ENCODE data around the gene MYH6.

Gene MYH6

DNA sequence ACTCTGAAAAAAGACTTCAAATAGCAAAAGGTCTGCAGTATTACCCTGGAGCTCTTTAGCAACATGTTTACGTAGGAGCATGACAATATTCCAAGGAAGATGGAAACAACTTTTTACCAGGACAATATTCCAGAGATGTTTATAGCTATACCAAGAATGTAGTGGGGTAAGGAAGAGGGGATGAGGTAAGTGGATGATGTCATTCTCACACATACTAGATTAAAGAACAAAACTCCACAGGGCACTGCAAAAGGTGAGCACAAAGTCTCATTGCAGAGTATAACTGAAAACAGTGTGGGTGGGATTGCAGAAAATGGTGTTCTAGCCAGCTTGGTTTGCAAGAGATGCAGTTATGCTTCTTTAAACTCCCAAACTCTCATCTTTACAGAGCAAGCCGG, 22.8 kb downstream of the MYH6 start:
- H3K27ac ChIP-seq, result no peak overlapping the region
- H3K36me3 ChIP-seq (replicated peaks), result no peaks in the 10 kb centered on the region
- in situ Hi-C loops (cut with HindIII; ENCODE audit: low pct_ligation_motif_present, low sequenced_read_pairs), result no loop called here
- DNase-seq, result no peak
- H3K27me3 ChIP-seq (replicated peaks), result no peaks in the 10 kb centered on the region
- H3K4me3 ChIP-seq (ENCODE audit: low read depth, low read length), result no peak overlapping the region
- TF ChIP-seq, protein P1, sequence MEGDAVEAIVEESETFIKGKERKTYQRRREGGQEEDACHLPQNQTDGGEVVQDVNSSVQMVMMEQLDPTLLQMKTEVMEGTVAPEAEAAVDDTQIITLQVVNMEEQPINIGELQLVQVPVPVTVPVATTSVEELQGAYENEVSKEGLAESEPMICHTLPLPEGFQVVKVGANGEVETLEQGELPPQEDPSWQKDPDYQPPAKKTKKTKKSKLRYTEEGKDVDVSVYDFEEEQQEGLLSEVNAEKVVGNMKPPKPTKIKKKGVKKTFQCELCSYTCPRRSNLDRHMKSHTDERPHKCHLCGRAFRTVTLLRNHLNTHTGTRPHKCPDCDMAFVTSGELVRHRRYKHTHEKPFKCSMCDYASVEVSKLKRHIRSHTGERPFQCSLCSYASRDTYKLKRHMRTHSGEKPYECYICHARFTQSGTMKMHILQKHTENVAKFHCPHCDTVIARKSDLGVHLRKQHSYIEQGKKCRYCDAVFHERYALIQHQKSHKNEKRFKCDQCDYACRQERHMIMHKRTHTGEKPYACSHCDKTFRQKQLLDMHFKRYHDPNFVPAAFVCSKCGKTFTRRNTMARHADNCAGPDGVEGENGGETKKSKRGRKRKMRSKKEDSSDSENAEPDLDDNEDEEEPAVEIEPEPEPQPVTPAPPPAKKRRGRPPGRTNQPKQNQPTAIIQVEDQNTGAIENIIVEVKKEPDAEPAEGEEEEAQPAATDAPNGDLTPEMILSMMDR (IDR thresholded peaks at IDR 0.05; ENCODE audit: low read depth, low read length, missing control alignments), result no peak

DNA sequence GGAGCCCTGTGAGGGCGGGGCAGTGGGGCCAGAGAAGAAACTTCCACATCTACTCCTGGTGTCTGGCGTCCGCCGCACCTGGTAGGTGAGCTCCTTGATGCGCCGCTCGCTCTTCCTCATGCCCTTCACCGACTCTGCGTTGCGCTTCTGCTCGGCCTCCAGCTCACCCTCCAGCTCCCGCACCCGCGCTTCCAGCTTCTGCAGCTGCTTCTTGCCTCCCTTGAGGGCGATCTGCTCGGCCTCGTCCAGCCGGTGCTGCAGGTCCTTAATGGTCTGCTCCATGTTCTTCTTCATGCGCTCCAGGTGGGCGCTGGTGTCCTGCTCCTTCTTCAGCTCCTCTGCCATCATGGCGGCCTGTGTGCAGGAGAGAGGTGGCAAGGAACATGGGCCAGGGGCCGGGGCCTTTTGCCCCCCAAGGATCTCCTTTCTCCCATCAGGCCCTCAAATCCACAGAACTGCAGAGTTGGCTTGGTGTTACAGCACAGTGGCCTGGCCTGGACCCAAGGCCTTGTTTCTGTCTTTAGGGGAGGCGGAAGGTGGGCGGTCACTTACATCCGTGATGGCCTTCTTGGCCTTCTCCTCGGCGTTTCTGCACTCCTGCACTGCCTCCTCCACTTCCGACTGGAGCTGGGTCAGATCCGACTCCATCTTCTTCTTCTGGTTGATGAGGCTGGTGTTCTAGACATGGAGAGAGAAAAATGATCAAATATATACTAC, 23.6 kb downstream of the MYH6 start:
- Histone ChIP-seq H3K4me3 (ENCODE audit: low read depth, low read length) (no peak overlapping the region), H3K36me3 (replicated peaks) (no peaks in the 10 kb centered on the region), H3K27me3 (replicated peaks) (no peaks in the 10 kb centered on the region), H3K27ac (no peak overlapping the region)
- in situ Hi-C loops (cut with HindIII; ENCODE audit: low pct_ligation_motif_present, low sequenced_read_pairs), result no loop called here
- TF ChIP-seq, protein P1 (IDR thresholded peaks at IDR 0.05; ENCODE audit: low read depth, low read length, missing control alignments), result no peak
- DNase-seq, result no peak

DNA sequence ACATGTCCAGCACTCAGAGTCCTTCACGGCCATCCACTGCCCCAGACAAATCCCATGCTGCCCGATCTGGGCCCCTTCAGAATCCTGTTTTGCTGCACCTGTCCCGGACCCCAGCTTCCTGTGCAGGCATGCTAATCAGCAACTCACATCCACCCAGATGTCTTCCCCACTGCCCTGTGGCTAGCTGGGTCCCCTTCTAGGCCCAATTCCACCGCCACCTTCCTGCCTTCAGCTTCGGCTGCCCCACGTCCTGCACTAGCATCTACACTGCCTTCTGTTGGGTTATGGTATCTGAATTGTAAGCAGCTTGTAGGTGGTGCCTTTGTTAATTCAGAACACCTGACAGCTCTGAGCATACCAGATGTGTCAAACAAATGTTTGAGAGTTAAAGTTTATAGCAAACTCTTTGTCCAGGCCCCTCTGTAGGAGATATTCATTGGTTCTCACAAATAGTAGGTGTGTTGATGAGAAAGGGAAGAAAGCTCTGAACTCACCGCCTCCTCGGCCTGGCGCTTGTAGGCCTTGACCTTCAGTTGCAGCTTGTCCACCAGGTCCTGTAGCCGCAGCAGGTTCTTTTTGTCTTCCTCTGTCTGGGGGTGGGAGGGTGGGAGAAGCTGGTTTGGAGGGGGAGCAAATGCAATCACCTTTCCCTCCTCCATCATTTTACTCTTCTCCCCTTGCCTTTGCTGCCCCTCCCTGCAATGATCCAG, 25.2 kb downstream of the MYH6 start:
- no peak overlapping the region for H3K4me3 ChIP-seq (ENCODE audit: low read depth, low read length)
- no peaks in the 10 kb centered on the region for H3K36me3 ChIP-seq (replicated peaks)
- no peak overlapping the region for H3K27ac ChIP-seq
- no peak for DNase-seq
- TF ChIP-seq, protein P1 (IDR thresholded peaks at IDR 0.05; ENCODE audit: low read depth, low read length, missing control alignments), result no peak
- no peaks in the 10 kb centered on the region for H3K27me3 ChIP-seq (replicated peaks)
- in situ Hi-C loops (cut with HindIII; ENCODE audit: low pct_ligation_motif_present, low sequenced_read_pairs), result no loop called here

DNA sequence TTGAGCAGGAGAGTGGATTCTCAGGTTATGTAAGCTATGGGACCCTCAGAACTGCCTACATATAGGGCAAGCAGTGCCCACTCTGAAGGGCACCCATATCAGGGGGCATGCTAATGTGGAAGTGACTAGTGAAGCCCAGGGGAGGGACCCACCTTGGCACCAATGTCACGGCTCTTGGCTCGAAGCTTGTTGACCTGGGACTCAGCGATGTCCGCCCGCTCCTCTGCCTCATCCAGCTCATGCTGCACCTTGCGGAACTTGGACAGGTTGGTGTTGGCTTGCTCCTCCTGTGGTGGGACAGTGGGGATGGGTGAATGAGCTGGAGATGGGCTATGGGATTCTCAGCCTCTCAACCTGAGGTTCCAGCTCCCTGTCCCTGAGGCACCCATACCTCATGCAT, 25.8 kb downstream of the MYH6 start:
- DNase-seq, result no peak
- TF ChIP-seq, protein P1 (IDR thresholded peaks at IDR 0.05; ENCODE audit: low read depth, low read length, missing control alignments), result no peak
- no peak overlapping the region for H3K27ac ChIP-seq
- H3K27me3 ChIP-seq (replicated peaks), result peaks cover 2% of the 10 kb centered on the region
- no peaks in the 10 kb centered on the region for H3K36me3 ChIP-seq (replicated peaks)
- H3K4me3 ChIP-seq (ENCODE audit: low read depth, low read length), result no peak overlapping the region
- in situ Hi-C loops (cut with HindIII; ENCODE audit: low pct_ligation_motif_present, low sequenced_read_pairs), result no loop called here

DNA sequence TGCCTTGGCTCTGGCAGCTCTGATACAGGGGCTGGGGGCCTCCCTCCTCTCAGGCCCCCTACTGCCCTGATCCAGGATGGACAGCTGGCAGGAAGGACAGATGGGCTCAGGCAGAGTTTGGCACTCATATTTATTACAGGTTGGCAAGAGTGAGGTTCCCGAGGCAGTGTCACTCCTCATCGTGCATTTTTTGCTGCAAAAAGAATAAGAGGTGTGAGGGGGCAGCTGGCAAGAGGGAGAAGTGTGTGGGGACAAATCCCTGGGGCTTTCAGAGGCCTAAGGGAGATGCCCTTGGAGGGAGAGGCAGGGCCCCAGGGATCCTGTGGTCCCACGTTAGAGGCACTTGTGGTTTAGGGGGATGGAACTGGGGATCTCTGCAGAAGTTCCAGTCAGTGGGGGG, 26.2 kb downstream of the MYH6 start:
- Histone ChIP-seq H3K36me3 (replicated peaks) (no peaks in the 10 kb centered on the region), H3K27ac (no peak overlapping the region), H3K27me3 (replicated peaks) (peaks cover 2% of the 10 kb centered on the region), H3K4me3 (ENCODE audit: low read depth, low read length) (no peak overlapping the region)
- in situ Hi-C loops (cut with HindIII; ENCODE audit: low pct_ligation_motif_present, low sequenced_read_pairs), result no loop called here
- DNase-seq, result no peak
- TF ChIP-seq, protein P1 (IDR thresholded peaks at IDR 0.05; ENCODE audit: low read depth, low read length, missing control alignments), result no peak
